Brain microvascular endothelial cell (primary cell): ENCODE results near the gene MERTK.

Experiments used
- DNase-seq: peaks from one replicate; pipeline ENCODE4 v3.0.0-alpha.2; 2020
- H3K27ac ChIP-seq: fragments of 250-450 bp; sonication (Bioruptor Pico); 2 replicates; pipeline ENCODE4 v1.5.1; 2020; ENCODE audit warnings: mild to moderate bottlenecking, moderate library complexity
- H3K27me3 ChIP-seq: fragments of 250-450 bp; sonication (Bioruptor Pico); replicated peaks from 2 replicates; pipeline ENCODE4 v1.5.1; 2020; ENCODE audit warnings: mild to moderate bottlenecking
- H3K36me3 ChIP-seq: fragments of 250-450 bp; sonication (Bioruptor Pico); replicated peaks from 2 replicates; pipeline ENCODE4 v1.5.1; 2020; ENCODE audit warnings: mild to moderate bottlenecking
- H3K4me3 ChIP-seq: 2 replicates; pipeline ENCODE4 v1.5.1; 2011; ENCODE audit warnings: low read depth, mild to moderate bottlenecking, control low read depth, low read length, moderate library complexity
- CTCF ChIP-seq: IDR thresholded peaks from 2 replicates; pipeline ENCODE4 v1.5.1; 2011; ENCODE audit warnings: low read depth, mild to moderate bottlenecking, moderate library complexity, low read length, control low read depth, inconsistent platforms; ENCODE audit errors: missing control alignments
- in situ Hi-C: cut with HindIII; loops from 2 replicates; pipeline ENCODE4 v1.10.0; 2017; ENCODE audit warnings: low sequenced_read_pairs, low pct_ligation_motif_present

MERTK gene

GRCh38 chr2:112023707-112024106, 125.3 kb downstream of the MERTK start:
- no peak overlapping the region for H3K27ac ChIP-seq
- DNase-seq = no peak
- in situ Hi-C loops = no loop called here
- TF ChIP-seq CTCF = no peak
- no peaks in the 10 kb centered on the region for H3K27me3 ChIP-seq
- no peaks in the 10 kb centered on the region for H3K36me3 ChIP-seq
- H3K4me3 ChIP-seq = no peak overlapping the region

- DNase-seq = no peak
- TF ChIP-seq CTCF = no peak
- in situ Hi-C loops = no loop called here
- no peak overlapping the region for H3K27ac ChIP-seq
- no peaks in the 10 kb centered on the region for H3K36me3 ChIP-seq
- H3K4me3 ChIP-seq = no peak overlapping the region
- H3K27me3 ChIP-seq = no peaks in the 10 kb centered on the region
Measured at GRCh38 chr2:112024231-112024630, 125.8 kb downstream of the MERTK start.

GRCh38 chr2:112024896-112025491, 126.6 kb downstream of the MERTK start:
- no peaks in the 10 kb centered on the region for H3K36me3 ChIP-seq
- no peaks in the 10 kb centered on the region for H3K27me3 ChIP-seq
- no peak for TF ChIP-seq CTCF
- no peak overlapping the region for H3K27ac ChIP-seq
- in situ Hi-C loops = loop anchor here (25.0 kb wide), 1 partner anchor 138 kb away; the partner anchor contains the start of genes ANAPC1 and MERTK
- H3K4me3 ChIP-seq = no peak overlapping the region
- DNase-seq = no peak

- in situ Hi-C loops = loop anchor here (25.0 kb wide), 1 partner anchor 139 kb away; the partner anchor contains the start of genes ANAPC1 and MERTK
- Histone ChIP-seq H3K27ac (no peak overlapping the region), H3K4me3 (no peak overlapping the region), H3K27me3 (no peaks in the 10 kb centered on the region), H3K36me3 (no peaks in the 10 kb centered on the region)
- no peak for DNase-seq
- TF ChIP-seq CTCF = no peak
Measured at GRCh38 chr2:112026509-112026908, 128.1 kb downstream of the MERTK start.

DNA sequence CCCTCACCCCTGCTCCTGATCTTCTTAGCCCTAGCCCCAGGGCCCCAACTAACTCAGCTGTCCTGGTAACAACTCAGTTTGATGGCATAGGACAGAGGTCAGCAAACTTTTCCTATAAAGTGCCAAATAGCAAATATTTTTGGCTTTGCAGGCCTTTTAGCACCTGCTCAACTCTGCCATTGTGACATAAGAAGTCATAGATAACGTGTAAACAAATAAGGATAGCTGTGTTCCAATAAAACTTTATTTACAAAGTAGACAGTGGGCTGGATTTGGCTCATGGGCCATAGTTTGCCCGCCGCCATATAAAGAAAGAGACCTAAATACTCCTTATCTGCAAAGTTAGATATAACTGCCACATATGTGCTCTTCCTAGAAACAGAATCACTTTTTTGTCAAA, 129.4 kb downstream of the MERTK start:
- no peak for DNase-seq
- in situ Hi-C loops = loop anchor here (25.0 kb wide), 1 partner anchor 140 kb away; the partner anchor contains the start of genes ANAPC1 and MERTK
- Histone ChIP-seq H3K27ac (no peak overlapping the region), H3K36me3 (no peaks in the 10 kb centered on the region), H3K4me3 (no peak overlapping the region), H3K27me3 (no peaks in the 10 kb centered on the region)
- TF ChIP-seq CTCF = no peak

- DNase-seq = no peak
- no peak overlapping the region for H3K27ac ChIP-seq
- in situ Hi-C loops = loop anchor here (25.0 kb wide), 1 partner anchor 142 kb away; the partner anchor contains the start of genes ANAPC1 and MERTK
- H3K36me3 ChIP-seq = no peaks in the 10 kb centered on the region
- no peaks in the 10 kb centered on the region for H3K27me3 ChIP-seq
- H3K4me3 ChIP-seq = no peak overlapping the region
- TF ChIP-seq CTCF = no peak
Measured at GRCh38 chr2:112029164-112029563, 130.8 kb downstream of the MERTK start.
